ENCODE data around the gene ACVR1. TPM values are rescaled to one million over a fixed set of nuclear protein-coding genes. Genes with fewer than 3 reads are reported as not detected.
A peak's percentile ranks its signal among the peaks of the same experiment; 100 is the strongest.

The ACVR1 gene
- total and polyA plus RNA-seq, 9 of the 15 experiments (the other 6 are each of a cell fraction or from before 2014, with no cell fraction given), result 3.8 to 14.3 (median 6.9) TPM

GRCh38 chr2:157840568-157841156 lies 35.5 kb downstream of the ACVR1 start (continued):
- TF ChIP-seq CBFA2T2 (conservative IDR thresholded peaks at IDR 0.05) (peak; percentile 44), ATF7 (IDR thresholded peaks at IDR 0.05) (no peak), AFF1 (IDR thresholded peaks at IDR 0.05; ENCODE audit: low read depth in 1 of 2, partially characterized antibody in 2 of 2) (no peak), KAT2B (IDR thresholded peaks at IDR 0.05; ENCODE audit: low read depth, low read length) (no peak), KLF10 (CRISPR knock-in tag; IDR thresholded peaks at IDR 0.05) (no peak), GTF2F1 (IDR thresholded peaks at IDR 0.05; ENCODE audit: low read depth, low read length) (no peak), RHOXF2B (CRISPR knock-in tag; conservative IDR thresholded peaks at IDR 0.05) (no peak), MTA3 (IDR thresholded peaks at IDR 0.05; ENCODE audit: borderline replicate concordance) (no peak), GATAD2A (IDR thresholded peaks at IDR 0.05) (no peak), PCBP1 (IDR thresholded peaks at IDR 0.05; ENCODE audit: low read depth, low read length, poor library complexity, severe bottlenecking) (no peak), PHF21A (IDR thresholded peaks at IDR 0.05; ENCODE audit: borderline replicate concordance, low read depth) (no peak), RAD21 (CRISPR knock-in tag; conservative IDR thresholded peaks at IDR 0.05 in 1 of 2, IDR thresholded peaks at IDR 0.05 in 1 of 2) (no peak), MTF1 (CRISPR knock-in tag; IDR thresholded peaks at IDR 0.05; ENCODE audit: borderline replicate concordance) (no peak), TFAM (CRISPR knock-in tag; conservative IDR thresholded peaks at IDR 0.05) (no peak), CTCF (IDR thresholded peaks at IDR 0.05 in 2 of 3, conservative IDR thresholded peaks at IDR 0.05 in 1 of 3; ENCODE audit: insufficient read depth in 2 of 3, low read depth in 1 of 3, low read length in 3 of 3) (0 out of 6 replicates have a peak, but pooled peaks of 1 of the 3 experiments have one; percentile 8), TFAP4 (CRISPR knock-in tag; IDR thresholded peaks at IDR 0.05; ENCODE audit: borderline replicate concordance) (peak; percentile 19; the same call in 1 of the 2 replicates), HNRNPLL (IDR thresholded peaks at IDR 0.05; ENCODE audit: low read depth, low read length, poor library complexity, severe bottlenecking) (no peak), SIX5 (IDR thresholded peaks at IDR 0.05; ENCODE audit: borderline replicate concordance in 1 of 2, insufficient read depth in 1 of 2, low read depth in 1 of 2, low read length in 2 of 2) (no peak), MLX (CRISPR knock-in tag; conservative IDR thresholded peaks at IDR 0.05) (no peak), ZC3H4 (CRISPR knock-in tag; IDR thresholded peaks at IDR 0.05; ENCODE audit: borderline replicate concordance) (no peak)

All from K562 (cell line).